Keratinocyte (primary cell): ENCODE data around the gene KCNA3.

ENCODE experiments used
- EZH2 ChIP-seq: IDR thresholded peaks from one replicate; pipeline ENCODE4 v1.6.1; 2012; ENCODE audit warnings: inconsistent platforms, mild to moderate bottlenecking, low read length, moderate library complexity
- TF ChIP-seq, protein P1 (sequence below), 3 experiments: IDR thresholded peaks in 1 of 3; conservative IDR thresholded peaks in 1 of 3; optimal IDR thresholded peaks in 1 of 3; 2 replicates in 2 of 3; 3 replicates in 1 of 3; pipeline versions ENCODE3 to v1.5.1; 2011; ENCODE audit warnings: low read length in 3 of 3, mild to moderate bottlenecking in 3 of 3, moderate library complexity in 2 of 3, control low read depth in 1 of 3, inconsistent platforms in 1 of 3; ENCODE audit not compliant: insufficient read depth in 2 of 3; ENCODE audit errors: extremely low read depth in 1 of 3

DNA sequence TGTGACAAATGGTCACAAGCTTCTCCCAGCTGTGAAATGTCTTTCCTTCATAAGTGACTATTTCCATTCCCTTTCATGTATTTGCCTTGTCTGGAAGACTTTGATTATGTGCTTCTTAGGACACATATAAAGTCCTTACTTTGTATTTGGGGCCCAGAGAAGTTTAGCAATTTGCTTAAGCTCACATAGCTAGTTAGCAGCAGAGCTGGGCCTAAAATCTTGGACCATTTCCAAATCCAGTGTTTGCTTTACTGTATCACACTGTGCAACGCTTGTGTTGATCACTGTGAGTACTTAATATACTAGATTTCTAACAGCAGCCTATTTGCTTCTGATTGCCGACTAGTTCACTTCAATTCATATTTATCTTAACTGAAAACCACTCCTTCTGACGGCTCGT, 2.2 kb upstream of the KCNA3 start:
- TF ChIP-seq, protein P1, sequence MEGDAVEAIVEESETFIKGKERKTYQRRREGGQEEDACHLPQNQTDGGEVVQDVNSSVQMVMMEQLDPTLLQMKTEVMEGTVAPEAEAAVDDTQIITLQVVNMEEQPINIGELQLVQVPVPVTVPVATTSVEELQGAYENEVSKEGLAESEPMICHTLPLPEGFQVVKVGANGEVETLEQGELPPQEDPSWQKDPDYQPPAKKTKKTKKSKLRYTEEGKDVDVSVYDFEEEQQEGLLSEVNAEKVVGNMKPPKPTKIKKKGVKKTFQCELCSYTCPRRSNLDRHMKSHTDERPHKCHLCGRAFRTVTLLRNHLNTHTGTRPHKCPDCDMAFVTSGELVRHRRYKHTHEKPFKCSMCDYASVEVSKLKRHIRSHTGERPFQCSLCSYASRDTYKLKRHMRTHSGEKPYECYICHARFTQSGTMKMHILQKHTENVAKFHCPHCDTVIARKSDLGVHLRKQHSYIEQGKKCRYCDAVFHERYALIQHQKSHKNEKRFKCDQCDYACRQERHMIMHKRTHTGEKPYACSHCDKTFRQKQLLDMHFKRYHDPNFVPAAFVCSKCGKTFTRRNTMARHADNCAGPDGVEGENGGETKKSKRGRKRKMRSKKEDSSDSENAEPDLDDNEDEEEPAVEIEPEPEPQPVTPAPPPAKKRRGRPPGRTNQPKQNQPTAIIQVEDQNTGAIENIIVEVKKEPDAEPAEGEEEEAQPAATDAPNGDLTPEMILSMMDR (optimal IDR thresholded peaks at IDR 0.05 in 1 of 3, IDR thresholded peaks at IDR 0.05 in 1 of 3, conservative IDR thresholded peaks at IDR 0.05 in 1 of 3; ENCODE audit: extremely low read depth in 1 of 3, insufficient read depth in 2 of 3, low read length in 3 of 3) = no peak
- no peak for TF ChIP-seq EZH2
